ENCODE data around the gene KRT9. TPM values are rescaled to one million over a fixed set of nuclear protein-coding genes. Genes with fewer than 3 reads are reported as not detected.
A peak's percentile ranks its signal among the peaks of the same experiment; 100 is the strongest.

The KRT9 gene
- total RNA-seq, 1 donor from 2014 or later, result not detected

GRCh38 chr17:41520821-41521521 lies 50.9 kb downstream of the KRT9 start:
- no peaks in the 10 kb centered on the region for H3K36me3 ChIP-seq
- no peaks in the 10 kb centered on the region for H3K4me1 ChIP-seq
- ATAC-seq (no peak), DNase-seq (no peak)
- intact Hi-C loops (cut with DNase I), result no loop called here
- no peaks in the 10 kb centered on the region for H3K9me3 ChIP-seq
- TF ChIP-seq CTCF (IDR thresholded peaks at IDR 0.05), result no peak
- H3K4me3 ChIP-seq, result no peak overlapping the region
- peak overlapping the region; percentile 51 for H3K27ac ChIP-seq
- peaks cover 6% of the 10 kb centered on the region for H3K27me3 ChIP-seq

GRCh38 chr17:41519501-41520224 lies 52.2 kb downstream of the KRT9 start:
- H3K4me3 ChIP-seq, result no peak overlapping the region
- no peak for TF ChIP-seq CTCF (IDR thresholded peaks at IDR 0.05)
- ATAC-seq (peak; percentile 35), DNase-seq (no peak)
- no peaks in the 10 kb centered on the region for H3K36me3 ChIP-seq
- no peaks in the 10 kb centered on the region for H3K4me1 ChIP-seq
- intact Hi-C loops (cut with DNase I), result no loop called here
- H3K27me3 ChIP-seq, result peaks cover 6% of the 10 kb centered on the region
- H3K27ac ChIP-seq, result no peak overlapping the region
- no peaks in the 10 kb centered on the region for H3K9me3 ChIP-seq

DNA sequence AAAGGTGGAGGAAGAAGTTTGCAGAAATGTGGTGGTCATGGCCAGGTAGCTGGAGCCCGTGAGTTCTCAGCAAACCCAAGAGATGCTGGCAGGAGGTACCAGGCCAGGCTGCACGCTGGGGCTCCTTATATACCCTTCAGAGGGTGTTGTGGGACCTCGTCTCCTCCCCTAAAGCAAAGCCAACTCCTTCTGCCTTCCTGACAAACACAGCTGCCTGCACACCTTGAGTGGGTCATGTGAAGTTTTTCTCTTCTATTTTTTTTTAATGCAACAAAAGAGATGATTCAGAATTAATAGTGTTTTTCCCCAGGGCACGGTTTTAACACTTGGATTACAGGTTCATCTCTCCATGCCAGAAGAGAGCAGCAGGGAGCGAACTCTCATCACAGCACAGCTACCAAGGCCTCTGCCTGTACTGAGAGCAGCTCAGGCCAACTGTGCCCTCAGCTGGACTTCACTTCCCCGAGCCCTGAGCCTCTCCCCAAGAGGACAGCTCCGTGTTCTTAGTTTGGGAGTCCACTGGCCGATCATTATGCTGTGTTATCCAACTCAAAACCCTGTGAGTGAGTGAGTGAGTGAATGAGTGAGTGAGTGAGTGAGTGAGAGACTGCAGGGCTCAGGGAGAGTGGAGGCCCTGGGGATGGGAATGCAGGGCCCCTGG lies 52.9 kb downstream of the KRT9 start, which contains the start of gene KRT15:
KRT15 (minus strand) TSS at position 102 of the 661 bp plus-strand sequence; CDS start at position 39, 63 bp downstream.
- no peak for TF ChIP-seq CTCF (IDR thresholded peaks at IDR 0.05)
- no peaks in the 10 kb centered on the region for H3K36me3 ChIP-seq
- H3K27me3 ChIP-seq, result peaks cover 6% of the 10 kb centered on the region
- intact Hi-C loops (cut with DNase I), result no loop called here
- no peak within 1 kb of the TSS for H3K4me3 ChIP-seq
- ATAC-seq (no peak), DNase-seq (no peak)
- H3K4me1 ChIP-seq, result no peaks in the 10 kb centered on the region
- no peaks in the 10 kb centered on the region for H3K9me3 ChIP-seq
- H3K27ac ChIP-seq, result no peak within 1 kb of the TSS

- no peak overlapping the region for H3K27ac ChIP-seq
- ATAC-seq (no peak), DNase-seq (no peak)
- TF ChIP-seq CTCF (IDR thresholded peaks at IDR 0.05), result no peak
- no peaks in the 10 kb centered on the region for H3K36me3 ChIP-seq
- no peak overlapping the region for H3K4me3 ChIP-seq
- H3K9me3 ChIP-seq, result no peaks in the 10 kb centered on the region
- H3K27me3 ChIP-seq, result peaks cover 6% of the 10 kb centered on the region
- intact Hi-C loops (cut with DNase I), result no loop called here
- H3K4me1 ChIP-seq, result no peaks in the 10 kb centered on the region
Observed at GRCh38 chr17:41518031-41518430, 53.8 kb downstream of the KRT9 start.

DNA sequence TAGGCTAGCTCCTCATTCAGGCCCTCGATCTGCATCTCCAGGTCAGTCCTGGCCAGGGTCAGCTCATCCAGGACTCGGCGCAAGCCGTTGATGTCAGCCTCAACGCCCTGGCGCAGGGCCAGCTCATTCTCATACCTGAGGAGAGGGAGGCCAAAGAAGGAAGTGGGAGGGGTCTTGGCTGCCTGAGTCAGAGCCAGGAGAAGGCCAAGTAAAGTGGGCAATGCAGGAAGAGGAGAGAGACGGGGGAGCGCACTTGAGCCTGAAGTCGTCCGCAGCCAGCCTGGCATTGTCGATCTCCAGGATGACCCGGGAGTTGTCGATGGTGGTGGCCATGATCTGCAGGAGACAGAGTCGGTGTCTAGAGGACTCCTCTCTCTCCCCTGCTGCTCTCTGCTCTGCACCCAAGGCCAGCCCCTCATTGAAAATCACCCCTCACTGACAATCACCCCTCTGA lies 55.0 kb downstream of the KRT9 start:
- peak; percentile 75 for DNase-seq

More for the DNA sequence above, 55.0 kb downstream of the KRT9 start:
- H3K27me3 ChIP-seq, result peaks cover 6% of the 10 kb centered on the region
- H3K4me1 ChIP-seq, result no peaks in the 10 kb centered on the region
- intact Hi-C loops (cut with DNase I), result no loop called here
- no peak for TF ChIP-seq CTCF (IDR thresholded peaks at IDR 0.05)
- H3K4me3 ChIP-seq, result no peak overlapping the region
- ATAC-seq, result no peak
- H3K9me3 ChIP-seq, result no peaks in the 10 kb centered on the region
- H3K36me3 ChIP-seq, result no peaks in the 10 kb centered on the region
- no peak overlapping the region for H3K27ac ChIP-seq
